HG03108 (cell line): ENCODE measurements around the gene PRR7.
"Not testable (repeated sequence)": the region's sequence is repeated elsewhere in the genome, so short reads cannot be mapped to it uniquely, and the experiment has no call there.

ENCODE experiments used
- ATAC-seq: cut with Tn5 transposase; IDR thresholded peaks from one replicate; pipeline ENCODE4 v1.9.1; 2021; ENCODE audit warnings: moderate library complexity; ENCODE audit not compliant: unreplicated experiment

Gene PRR7

DNA sequence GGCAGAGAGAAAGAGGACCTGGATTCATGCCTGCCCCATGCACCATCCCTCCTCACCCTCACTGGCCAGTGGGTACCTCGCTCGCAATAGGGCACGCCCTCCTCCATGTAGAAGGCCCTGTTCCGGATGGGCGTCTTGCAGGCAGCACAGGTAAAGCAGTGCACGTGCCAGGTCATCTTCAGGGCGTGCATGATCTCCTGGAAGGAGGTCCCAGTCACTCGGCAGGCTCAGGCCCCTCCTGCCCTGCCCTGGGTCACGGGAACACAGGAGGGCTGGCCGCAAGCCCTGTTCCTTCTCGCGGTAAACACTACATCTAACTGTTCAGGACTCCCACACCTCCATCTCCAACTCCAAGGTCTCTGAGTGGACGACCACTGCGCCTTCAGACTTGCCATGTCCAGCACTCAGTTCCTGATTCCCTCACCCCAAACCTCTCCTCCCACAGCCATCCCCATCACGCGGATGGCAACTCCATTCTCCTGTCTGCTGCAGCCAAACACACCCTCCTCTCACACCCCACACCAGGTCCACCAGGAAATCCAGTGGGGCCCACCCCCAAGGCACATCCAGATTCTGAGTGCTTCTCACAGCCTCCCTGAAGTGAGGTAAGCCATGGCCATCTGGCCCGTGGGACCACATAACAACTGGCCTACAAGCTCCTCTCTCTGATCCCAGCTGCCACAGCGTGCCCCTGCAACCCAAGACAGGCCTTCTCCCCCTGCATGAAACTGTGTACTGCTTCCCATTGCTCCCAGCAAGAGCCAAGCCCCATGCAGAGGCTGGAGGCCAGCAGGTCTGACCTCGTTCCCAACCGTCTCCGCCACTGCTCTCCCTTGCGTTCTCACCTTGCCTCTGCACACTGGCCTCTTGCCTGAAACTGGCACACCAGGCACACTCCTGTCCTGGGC, 37.6 kb downstream of the PRR7 start:
- ATAC-seq, result no peak

DNA sequence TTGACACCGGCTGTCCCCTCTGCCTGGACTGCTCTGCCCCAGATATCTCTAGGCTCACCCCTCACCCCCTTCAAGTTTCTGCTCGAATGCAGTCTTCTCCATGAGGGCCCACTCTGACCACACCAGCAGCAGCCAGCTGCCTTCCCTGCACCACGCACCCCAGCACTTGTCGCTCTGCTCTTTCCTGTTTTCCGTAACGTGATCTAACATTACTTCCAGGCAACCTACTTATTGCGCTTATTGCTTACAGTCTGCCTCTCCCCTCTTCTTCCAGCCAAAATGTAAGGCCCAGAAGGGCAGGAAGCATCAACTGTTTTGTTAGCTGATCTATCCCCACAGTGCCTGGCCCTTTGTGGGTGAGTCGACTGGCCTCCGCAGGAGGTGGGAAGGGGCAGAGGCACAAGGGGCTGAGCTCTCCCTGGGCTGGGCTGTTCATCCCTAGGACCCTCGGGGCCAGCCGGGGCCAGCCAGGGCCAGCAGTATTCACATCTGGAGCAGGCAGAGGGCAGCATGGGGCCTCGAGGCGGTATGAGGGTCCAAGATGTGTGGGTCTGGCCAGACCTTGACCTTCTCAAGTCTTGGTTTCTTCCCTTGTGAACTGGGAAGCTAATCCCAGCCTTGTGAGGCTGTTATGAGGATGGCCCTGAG, 38.4 kb downstream of the PRR7 start:
- no peak for ATAC-seq

DNA sequence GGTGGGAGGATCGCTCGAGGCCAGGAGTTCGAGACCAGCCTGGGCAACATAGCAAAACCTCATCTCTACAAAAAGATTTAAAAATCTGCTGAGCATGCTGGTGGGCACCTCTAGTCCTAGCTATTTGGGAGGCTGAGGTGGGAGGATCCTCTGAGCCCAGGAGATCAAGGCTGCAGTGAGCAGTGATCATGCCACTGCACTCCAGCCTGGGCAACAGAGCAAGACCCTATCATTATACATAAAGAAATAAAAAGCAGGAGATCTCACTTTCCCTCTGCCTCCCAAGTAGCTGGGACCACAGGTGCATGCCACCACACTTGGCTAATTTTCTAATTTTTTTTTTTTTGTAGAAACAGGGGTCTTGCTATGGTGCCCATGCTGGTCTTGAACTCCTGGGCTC, 39.1 kb downstream of the PRR7 start:
- ATAC-seq, result not testable (repeated sequence)

DNA sequence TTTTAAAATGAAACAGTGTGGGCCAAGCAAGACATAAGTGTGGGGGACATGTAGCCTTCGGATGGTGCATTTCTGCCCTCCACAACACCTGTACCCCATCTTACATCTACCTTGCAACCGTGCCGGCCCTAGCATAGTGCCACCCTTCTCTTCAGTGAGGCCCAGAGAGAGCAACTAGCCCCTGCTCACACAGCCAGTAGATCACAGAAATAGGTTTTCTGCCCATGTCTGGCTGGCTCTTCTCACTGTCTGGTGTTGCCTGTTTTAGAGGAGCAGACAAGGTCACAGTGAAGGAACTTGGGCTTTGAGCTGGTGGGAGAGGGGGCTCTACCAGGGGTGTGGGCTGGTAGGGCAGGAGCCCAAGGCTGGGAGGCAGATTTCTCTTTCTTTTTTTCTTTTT, 39.6 kb downstream of the PRR7 start:
- ATAC-seq, result no peak

DNA sequence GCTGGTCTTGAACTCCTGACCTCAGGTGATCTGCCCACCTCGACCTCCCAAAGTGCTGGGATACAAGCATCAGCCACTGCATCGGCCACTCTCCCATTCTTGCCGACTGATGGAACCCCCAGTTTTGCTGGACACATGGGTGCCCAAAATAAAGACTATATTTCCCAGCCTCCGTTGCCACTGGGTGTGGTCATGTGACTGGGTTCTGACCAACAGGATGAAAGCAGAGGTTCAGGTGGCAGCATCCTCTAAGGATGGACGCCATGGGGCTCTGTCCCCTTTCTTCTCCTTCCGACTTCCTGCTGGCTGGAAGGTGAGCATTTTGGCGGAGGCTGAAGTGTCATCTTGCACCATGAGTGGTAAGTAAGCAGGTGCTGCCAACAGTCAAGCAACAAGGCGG, 40.5 kb downstream of the PRR7 start:
- ATAC-seq, result no peak

DNA sequence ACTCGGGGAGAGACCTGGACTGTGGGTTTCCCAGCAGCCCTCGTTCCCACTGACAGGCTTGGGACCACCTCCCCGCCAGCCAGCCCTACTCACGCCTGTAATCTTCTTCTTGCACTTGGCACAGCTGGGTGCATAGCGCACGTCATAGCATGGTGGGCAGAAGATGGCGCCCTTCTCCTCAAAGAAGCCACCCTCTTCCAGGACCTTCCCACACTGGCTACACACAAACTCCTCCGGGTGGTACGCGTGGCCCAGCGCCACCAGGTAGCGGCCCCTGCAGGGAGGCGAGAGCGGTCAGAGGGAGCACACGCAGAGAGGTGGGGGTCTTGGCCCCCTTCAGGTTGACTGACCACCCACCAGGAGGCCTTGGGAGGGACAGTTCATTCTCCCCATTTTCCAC, 41.4 kb downstream of the PRR7 start:
- no peak for ATAC-seq

DNA sequence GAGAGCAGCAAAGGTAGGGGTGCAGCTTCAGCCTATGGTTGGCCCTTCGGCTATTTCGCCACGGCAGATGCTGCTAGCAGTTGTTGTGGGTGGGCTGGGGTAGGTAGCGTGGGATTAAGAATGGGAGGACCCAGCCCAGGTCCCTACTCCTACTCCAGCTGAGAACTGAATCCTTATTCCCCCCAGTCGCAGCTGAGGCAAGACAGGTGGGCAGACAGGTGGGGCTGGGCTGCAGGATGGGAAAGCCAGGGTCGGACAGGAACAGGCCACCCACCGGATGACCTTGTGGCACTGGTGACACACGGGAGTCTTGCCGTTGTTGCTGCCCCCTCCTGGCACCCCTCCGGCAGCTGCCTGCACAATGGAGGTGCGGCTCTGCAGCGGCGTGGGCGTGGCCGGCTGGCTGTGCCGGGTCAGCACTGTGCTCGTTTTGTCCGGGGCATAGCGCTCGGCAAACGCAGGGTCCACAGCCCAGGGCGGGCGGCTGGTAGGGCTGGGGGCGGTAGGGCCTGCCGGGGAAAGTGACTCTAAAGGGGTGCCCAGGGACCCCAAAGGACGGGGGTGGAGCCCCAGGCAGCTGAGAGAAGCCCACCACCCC, 42.6 kb downstream of the PRR7 start:
- ATAC-seq, result no peak

DNA sequence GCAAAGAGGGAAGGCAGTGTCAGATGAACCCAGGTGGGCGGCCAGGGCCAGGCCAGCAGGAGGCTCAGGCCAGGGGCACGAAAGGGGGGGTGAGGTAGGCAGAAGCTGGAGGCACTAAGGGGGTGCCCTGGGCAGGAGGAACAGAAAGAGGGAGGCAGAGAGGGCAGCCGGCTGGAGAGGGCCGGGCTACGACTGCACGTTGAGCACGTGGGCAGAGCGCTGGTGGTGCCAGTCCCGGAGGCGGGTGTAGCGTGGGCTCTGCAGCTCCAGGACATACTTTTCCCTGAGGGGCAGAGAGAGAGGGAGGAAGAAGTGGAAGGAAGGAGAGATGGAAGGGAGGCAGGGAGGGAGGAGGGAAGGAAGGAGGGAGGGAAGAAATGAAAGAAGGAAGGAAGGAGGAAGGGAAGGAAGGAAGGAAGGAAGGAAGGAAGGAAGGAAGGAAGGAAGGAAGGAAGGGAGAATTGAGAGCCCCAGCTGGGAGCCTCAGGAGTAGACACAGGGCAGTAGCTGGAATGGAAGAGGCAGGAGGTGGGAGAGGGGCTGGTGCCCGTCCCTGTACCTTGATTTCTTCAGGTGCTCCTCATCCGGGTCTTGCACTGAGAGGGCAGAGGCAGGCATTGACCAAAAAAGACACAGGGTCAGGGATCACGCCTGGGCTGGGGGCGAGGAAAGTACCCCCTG, 43.8 kb downstream of the PRR7 start:
- ATAC-seq, result no peak

DNA sequence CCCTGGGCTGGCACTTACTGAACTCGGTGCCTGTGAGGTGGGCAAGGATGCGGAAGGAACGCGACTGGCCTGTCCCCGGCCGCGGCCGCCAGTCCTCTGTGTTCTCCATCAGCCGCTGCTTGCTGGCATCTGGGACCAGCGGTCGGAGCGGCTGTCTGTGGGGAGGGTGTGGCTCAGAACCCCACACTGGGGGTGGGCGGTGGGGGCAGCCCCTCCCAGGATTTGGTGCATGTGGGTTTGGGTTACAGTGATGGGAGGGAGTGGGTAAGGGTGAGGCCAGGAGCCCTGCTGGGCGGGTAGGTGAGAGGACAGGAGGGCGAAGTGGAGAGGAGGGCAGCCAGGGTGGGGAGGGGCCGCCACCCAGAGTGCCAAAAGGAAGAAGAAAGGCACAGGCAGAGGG, 44.4 kb downstream of the PRR7 start:
- ATAC-seq, result no peak

DNA sequence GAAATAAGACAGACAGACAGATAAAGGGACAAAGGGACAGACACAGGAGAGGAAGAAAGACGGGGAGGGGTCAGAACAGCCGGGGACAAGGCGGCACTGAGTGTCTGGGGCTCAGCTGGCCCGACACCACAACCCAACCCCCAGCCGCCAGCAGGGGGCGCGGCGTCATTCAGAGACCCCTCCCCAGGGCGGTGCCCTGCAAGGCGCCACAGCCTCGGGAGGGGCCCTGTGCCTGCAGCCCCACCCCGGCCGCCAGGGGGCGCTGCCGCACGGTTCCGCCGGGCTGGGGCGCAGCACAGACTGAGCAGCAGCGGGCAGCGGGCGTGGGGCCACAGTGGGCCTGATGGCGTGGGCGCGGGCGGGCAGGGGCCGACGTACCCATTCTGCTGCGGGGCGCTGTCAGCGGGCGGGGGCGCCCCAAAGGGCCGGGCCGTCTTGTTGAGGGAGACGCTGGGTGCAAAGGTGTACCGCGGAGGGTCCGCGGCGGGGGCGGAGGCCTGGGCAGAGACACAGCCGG, 44.9 kb downstream of the PRR7 start:
- ATAC-seq, result no peak

DNA sequence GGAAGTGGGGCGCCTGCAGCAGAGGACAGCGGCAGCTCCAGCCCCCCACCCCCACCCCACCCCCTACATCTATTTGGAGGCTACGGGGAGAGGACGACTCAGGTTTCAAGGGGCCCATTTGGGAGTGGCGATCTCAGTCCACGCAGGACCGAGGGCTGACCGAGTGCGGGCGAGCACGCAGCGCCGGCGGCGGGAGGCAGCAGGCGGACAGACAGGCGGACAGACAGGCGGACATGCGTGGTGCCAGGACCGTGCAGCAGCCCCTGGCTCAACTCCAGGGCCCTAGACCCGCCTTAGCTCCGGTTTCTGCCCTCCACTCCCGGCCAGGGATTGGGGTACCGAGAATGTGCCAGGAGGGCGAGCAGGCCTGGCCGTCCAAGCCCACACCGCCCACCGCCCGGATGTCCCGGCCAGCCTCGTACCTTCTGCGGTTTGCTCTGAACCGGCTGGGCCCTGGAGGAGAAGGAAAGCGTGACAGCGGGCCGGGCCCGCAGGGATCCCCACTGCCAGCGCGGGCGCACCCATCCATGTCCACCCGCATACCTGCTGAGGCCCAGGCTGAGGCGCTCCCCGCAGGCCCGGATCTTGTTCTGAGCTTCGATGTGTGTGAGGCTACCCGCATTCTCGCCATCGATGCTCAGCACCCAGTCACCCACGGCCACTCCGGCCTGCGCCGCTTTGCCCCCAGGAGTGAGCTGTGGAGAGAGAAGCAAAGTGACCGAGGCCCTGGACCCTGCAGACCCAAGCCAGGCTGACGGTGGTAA, 45.6 kb downstream of the PRR7 start:
- ATAC-seq, result no peak

DNA sequence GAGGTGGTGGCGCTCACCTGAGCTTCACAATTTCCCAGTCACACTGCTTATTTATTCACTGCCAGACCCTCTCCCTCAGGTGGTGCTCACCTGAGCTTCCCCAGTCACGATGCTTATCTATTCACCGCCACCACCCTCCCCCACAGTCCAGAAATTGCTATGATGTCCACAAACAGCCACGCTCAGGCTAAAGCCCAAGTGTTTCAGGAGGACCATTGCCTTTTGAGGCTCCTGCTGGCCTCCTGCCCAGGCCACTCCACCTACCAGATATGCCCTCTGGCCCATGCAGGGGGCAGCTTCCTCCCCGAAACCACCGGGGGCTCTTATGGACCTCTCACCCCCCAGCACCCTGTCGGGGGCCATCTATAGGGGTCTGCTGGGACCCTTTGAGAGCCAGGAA, 46.2 kb downstream of the PRR7 start:
- no peak for ATAC-seq

DNA sequence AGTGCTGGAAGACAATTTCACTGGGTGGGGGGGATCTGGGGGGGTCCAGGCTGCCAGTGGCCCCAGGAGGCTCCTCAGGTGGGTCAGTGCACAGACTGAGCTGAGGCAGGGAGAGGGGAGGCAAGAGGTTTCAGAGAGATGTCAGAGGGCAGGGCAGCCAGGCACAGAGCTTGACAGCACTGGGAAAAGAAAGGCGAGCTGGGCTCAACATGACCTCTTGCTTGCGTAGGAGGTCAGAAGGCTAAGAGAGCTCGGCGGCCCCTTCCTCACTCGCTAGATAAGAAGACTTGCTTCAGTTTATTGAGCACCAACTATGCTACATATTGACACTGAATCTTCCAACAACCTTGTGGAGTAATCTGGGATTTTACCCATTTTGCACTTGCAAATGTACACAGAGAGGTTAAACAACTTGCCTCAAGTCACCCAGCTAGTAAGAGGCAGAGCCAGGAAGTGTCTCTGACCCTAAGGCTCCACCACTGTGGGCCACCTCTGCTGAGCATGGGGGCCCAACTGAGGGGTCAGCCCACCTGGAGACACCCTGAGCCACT, 47.3 kb downstream of the PRR7 start:
- no peak for ATAC-seq

DNA sequence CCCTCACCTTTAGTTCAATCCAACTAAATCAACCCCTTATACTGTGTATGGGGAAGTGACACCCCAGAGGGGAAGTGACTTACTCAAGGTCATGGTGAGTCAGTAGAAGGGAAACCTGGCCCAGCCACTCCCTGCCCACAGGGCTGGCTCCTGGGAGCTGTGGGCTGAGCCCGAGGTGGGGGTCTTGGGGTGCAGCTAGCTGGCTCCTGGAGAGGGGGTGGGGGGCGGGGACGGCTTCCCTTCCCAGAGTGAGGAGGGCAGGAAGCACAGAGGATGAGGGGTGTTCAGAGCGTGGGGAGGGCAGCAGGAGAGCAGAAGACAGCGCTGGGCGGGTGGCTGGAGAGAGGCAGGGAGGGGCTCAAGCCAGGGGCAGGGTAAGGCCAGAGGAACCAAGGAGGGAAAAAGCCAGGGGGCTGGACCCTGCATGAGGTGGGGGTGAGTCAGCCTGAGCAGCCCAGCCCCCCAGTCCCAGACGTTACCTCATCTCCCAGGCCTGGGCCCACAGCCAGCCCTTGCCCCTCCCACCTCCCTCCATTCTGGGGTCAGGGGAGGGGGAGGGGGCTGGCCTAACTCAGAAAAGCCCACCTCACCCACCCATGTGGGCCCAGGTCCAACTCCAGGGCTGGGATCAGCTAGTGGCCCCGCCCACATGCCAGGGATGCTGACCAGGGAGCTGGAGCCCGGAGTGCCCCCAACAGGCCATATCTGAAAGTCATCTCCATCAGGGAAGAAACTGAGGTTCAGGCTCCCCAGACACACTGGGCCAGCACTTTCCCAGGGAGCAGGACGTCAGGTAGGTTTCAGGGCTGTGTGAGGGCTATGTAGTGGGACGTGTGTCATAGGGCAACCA, 48.0 kb downstream of the PRR7 start:
- no peak for ATAC-seq

DNA sequence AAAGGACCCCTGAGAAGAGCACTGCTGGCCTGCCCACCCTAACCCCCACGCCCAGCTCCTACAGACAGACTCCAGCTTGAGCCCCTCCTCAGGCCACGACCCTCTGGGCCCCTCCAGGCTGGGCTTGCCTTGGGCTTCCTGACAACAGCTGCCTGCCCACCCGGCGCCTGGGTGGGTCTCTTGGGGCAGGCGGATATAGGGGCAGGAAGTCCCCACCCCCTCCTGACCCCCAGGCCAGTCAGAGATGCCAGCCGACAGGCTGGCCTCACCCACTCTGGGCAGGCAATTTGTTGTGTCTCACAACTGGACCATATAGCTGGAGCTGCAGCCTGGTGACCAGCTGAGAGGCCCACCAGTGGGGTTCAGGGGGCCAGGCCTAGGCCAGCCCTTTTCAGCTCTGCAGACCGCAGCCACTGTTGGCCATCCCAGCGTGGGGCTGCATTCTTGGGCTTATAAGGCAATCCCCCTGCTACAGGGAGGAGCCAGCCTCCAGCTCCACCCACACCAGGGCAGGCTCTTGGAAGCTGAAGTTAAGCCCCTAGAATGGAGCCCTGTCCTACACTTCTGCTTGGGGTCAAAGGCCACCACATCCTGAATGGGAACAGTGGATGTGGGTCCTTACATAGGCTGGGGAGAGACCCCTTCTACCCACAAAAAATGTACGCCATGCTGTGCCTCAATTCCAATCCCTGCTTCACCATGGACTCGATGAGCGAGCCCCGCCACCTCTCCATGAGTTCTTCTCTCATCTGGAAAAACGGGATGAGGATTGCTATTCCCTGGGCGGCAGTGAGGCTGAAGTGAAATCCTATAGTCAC, 48.8 kb downstream of the PRR7 start:
- no peak for ATAC-seq

DNA sequence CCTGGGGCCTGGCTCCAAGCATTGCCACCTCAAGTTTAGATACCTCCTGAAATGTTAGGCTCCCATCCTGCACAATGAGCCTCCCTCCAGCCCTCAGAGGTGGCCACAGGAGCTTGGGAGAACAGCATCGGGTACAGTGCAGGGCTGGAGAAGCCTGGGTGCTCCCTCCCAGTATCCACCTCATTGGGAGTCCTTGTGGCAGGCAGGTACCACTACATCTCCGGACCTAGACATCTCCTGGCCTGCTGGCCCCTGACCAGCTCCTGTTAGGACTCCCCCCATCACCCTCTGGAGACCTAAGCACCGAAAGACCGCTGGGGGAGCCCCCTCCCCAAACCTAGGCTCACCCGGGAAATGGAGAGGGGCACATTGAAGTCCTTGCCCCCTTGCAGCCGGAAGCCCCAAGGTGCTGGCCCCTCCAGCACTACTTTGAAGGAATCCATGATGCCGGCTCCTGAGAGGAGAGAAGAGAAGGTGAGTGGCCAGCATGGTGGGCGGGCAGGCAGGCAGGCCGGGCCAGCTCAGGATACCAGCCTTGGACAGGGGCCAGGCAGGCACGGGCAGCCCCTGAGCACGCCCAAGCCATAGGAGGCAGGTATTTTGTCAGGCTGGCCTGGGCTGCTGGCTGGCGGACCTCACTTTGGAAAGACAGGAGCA, 49.6 kb downstream of the PRR7 start:
- no peak for ATAC-seq

DNA sequence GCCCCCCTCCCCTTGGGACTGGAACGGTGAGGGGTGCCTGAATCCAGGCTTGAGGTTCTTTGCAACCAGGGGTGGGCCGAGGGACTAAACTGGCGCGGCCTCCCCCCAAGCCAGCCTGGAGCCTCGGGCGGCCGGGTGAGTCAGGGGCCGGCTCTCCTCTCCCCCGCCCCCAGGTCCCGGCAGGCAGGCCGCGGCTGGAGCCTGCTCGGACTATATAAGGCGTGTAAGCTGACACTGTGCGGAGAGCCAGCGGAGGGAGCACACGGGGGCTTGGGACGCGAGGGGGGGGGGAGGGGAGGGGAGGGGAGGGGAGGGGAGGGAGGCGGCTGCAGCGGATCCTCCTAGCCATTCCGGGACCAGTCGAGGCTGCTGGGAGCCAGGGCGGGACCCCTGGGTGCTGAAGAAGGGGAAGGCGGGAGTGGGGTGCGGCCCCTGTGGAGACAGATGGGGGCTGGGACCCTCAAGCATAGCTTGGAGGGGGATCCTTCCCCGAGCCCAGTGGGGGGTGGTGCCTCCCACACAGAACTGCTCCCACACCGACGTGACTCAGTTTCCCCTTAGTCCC, 50.2 kb downstream of the PRR7 start:
- no peak for ATAC-seq
